ENCODE data around the gene PRKAR2B. TPM values are rescaled to one million over a fixed set of nuclear protein-coding genes. Genes with fewer than 3 reads are reported as not detected.

PRKAR2B gene
- total and polyA plus RNA-seq, 2 of the 4 experiments (the other 2 are of a cell fraction): 3.0 to 3.1 TPM

- TF ChIP-seq MXI1 (IDR thresholded peaks at IDR 0.05; ENCODE audit: borderline replicate concordance, low read depth, low read length): no peak
These were observed 32.5 kb downstream of the PRKAR2B start (continued) for GRCh38 chr7:107076781-107077698.

DNA sequence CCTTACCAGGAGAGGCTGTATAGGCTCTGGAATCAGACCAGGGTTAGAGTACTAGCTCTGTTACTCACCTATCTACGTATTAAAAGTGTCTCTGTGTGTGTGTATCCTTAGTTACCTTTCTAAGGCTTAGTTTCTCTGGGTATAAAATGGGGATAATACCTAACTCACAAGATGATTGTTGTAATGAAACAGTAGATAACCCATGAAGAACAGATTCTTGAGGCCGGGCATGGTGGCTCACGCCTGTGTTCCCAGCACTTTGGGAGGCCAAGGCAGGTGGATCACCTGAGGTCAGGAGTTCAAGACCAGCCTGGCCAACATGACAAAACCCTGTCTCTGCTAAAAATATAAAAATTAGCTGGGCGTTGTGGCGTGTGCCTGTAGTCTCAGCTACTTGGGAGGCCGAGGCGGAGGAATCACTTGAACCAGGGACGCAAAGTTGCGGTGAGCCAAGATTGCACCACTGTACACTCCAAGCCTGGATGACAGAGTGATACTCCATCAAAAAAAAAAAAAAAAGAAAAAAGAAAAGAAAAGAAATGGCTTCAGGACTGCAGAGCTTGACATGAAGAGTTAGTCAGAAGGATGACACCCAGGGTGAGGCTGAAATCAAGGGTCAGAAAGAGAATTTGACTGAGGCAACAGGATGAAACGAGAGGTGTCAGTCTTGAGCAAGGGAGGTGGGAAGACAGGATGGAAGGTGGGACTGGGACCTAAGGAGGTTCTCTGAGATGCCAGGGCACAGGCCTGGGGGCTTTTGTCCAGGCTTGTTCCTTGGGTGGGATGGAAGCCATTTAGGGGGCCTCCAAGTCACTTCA lies 33.4 kb downstream of the PRKAR2B start:
- no peak overlapping the region for H3K18ac ChIP-seq (ENCODE audit: low read depth, low read length)
- ChIA-PET POLR2A (ENCODE audit: unreplicated experiment) (no interaction called here), CTCF (no interaction called here)
- H3K14ac ChIP-seq (replicated peaks; ENCODE audit: low read depth, low read length): no peak overlapping the region
- peaks cover 11% of the 10 kb centered on the region for H3K9me1 ChIP-seq (ENCODE audit: insufficient read depth, low read length)
- no peak overlapping the region for H3K4ac ChIP-seq (ENCODE audit: low read depth, low read length)
- no peak overlapping the region for H3K23ac ChIP-seq (ENCODE audit: low read depth, low read length)
- H3K4me3 ChIP-seq (ENCODE audit: insufficient read depth, low read depth, low read length): no peak overlapping the region
- in situ Hi-C loops (cut with MboI; ENCODE audit: low sequenced_read_pairs) (no loop called here), dilution Hi-C loops (cut with HindIII; ENCODE audit: low sequenced_read_pairs, unreplicated experiment) (no loop called here), intact Hi-C loops (cut with micrococcal nuclease) (no loop called here)
- no peak overlapping the region for H2AK5ac ChIP-seq (ENCODE audit: low read depth, low read length)
- H4K5ac ChIP-seq (ENCODE audit: low read depth, low read length): no peak overlapping the region
- no peak overlapping the region for H2BK5ac ChIP-seq (ENCODE audit: low read depth, low read length, poor library complexity, severe bottlenecking)
- no peak for TF ChIP-seq USF2 (IDR thresholded peaks at IDR 0.05; ENCODE audit: low read depth, low read length)
- TF ChIP-seq MAZ (IDR thresholded peaks at IDR 0.05; ENCODE audit: borderline replicate concordance, low read depth, low read length): no peak
- TF ChIP-seq FOS (IDR thresholded peaks at IDR 0.05; ENCODE audit: low read depth, low read length): no peak
- no peak for TF ChIP-seq CTCF (conservative IDR thresholded peaks at IDR 0.05; ENCODE audit: low read depth, low read length)
- no peak for TF ChIP-seq SMC3 (IDR thresholded peaks at IDR 0.05; ENCODE audit: low read depth, low read length)
- TF ChIP-seq RAD21 (IDR thresholded peaks at IDR 0.05; ENCODE audit: low read length): no peak
- H2AFZ ChIP-seq (replicated peaks; ENCODE audit: low read length, poor library complexity): peak overlapping the region; percentile 14
- no peak overlapping the region for H3K56ac ChIP-seq (ENCODE audit: extremely low read depth, insufficient read depth, low read length)
- H3K27ac ChIP-seq (ENCODE audit: insufficient read depth, low read length): no peak overlapping the region
- DNase-seq: no peak
- H2BK120ac ChIP-seq (ENCODE audit: low read depth, low read length): no peak overlapping the region
- H2BK15ac ChIP-seq (ENCODE audit: low read depth, low read length): no peak overlapping the region
- ATAC-seq (ENCODE audit: low read depth): no peak
- H3K9ac ChIP-seq (ENCODE audit: low read depth, low read length): no peak overlapping the region
- BruUV-seq (replicated peaks): no TSS peak
- no peak overlapping the region for H4K91ac ChIP-seq (ENCODE audit: insufficient read depth, low read depth, low read length)
- 0 out of 2 replicates have a peak, but pooled peaks cover 3% of the 10 kb centered on the region for H4K20me1 ChIP-seq (ENCODE audit: insufficient read depth, low read length)
- no peaks in the 10 kb centered on the region for H3K4me1 ChIP-seq (ENCODE audit: control insufficient read depth, insufficient read depth, low read length)
- H2AK9ac ChIP-seq (replicated peaks; ENCODE audit: low read depth, low read length, poor library complexity): no peak overlapping the region
- H4K8ac ChIP-seq (ENCODE audit: low read depth in 2 of 2, low read length in 2 of 2): no peak overlapping the region
- no CpG with 5 or more reads among the region's 10 CpGs for WGBS, 2 experiments (ENCODE audit: extremely low coverage in 2 of 2, insufficient read length in 1 of 2)
- no peak overlapping the region for H3K4me2 ChIP-seq (ENCODE audit: low read depth, low read length)
- H2BK20ac ChIP-seq (ENCODE audit: low read depth, low read length): no peak overlapping the region
- no peaks in the 10 kb centered on the region for H3K9me3 ChIP-seq (ENCODE audit: control insufficient read depth, insufficient read depth, low read length)
- no peaks in the 10 kb centered on the region for H3K79me1 ChIP-seq (ENCODE audit: low read depth in 1 of 2, low read length in 2 of 2)
- peaks cover 1% of the 10 kb centered on the region; the same call in 1 of the 2 replicates for H3K36me3 ChIP-seq (ENCODE audit: control insufficient read depth, insufficient read depth, low read length)
- H3K27me3 ChIP-seq (ENCODE audit: control insufficient read depth, insufficient read depth, low read length): no peaks in the 10 kb centered on the region

Measured in IMR-90 (cell line).